H1 (cell line): ENCODE measurements around the gene DBH. TPM values are rescaled to one million over a fixed set of nuclear protein-coding genes. Genes with fewer than 3 reads are reported as not detected.

Source experiments
- CTCF ChIA-PET: fragments of 300-600 bp; sonication (Branson Sonifier 250); formaldehyde crosslinking; loops from one replicate; lab custom pipeline; 2021; ENCODE audit not compliant: partially characterized antibody; lab: Charles Lee
- POLR2A ChIA-PET: fragments of 300-600 bp; sonication (Branson Sonifier 250); formaldehyde crosslinking; loops from one replicate; lab custom pipeline; 2021; ENCODE audit warnings: inconsistent platforms; ENCODE audit not compliant: partially characterized antibody; lab: Charles Lee
- DNase-seq, 2 experiments: peaks; one replicate each; pipeline versions ENCODE4 v3.0.0 to v3.0.0-alpha.2; 2010 to 2022; ENCODE audit warnings: low spot score in 2 of 2, low read depth in 1 of 2, mixed read lengths in 1 of 2
- FAIRE-seq: peaks from 2 replicates; lab custom pipeline; 2011; peaks lifted over from hg19 to GRCh38; lab: Jason Lieb, UNC
- H2AFZ ChIP-seq: 2 replicates; pipeline ENCODE4 v1.8.1; 2012; ENCODE audit warnings: low read length, inconsistent platforms
- H2AK5ac ChIP-seq: 2 replicates; pipeline ENCODE4 v1.6.1; 2013; ENCODE audit warnings: low read depth, low read length
- H2BK120ac ChIP-seq: replicated peaks from 2 replicates; pipeline ENCODE3; 2013; ENCODE audit warnings: low read depth, low read length, inconsistent platforms
- H2BK12ac ChIP-seq: 2 replicates; pipeline ENCODE4 v1.6.1; 2013; ENCODE audit warnings: low read depth, low read length
- H2BK15ac ChIP-seq: 2 replicates; pipeline ENCODE4 v1.6.1; 2013; ENCODE audit warnings: low read length
- H2BK20ac ChIP-seq: 2 replicates; pipeline ENCODE4 v1.6.1; 2013; ENCODE audit warnings: low read length
- H2BK5ac ChIP-seq: 2 replicates; pipeline ENCODE4 v1.6.1; 2013; ENCODE audit warnings: low read depth, low read length
- H3K14ac ChIP-seq: 2 replicates; pipeline ENCODE4 v1.6.1; 2013; ENCODE audit warnings: inconsistent platforms; ENCODE audit not compliant: insufficient read length
- H3K18ac ChIP-seq: 2 replicates; pipeline ENCODE4 v1.6.1; 2013; ENCODE audit warnings: low read length; ENCODE audit errors: extremely low read depth
- H3K23ac ChIP-seq: 2 replicates; pipeline ENCODE4 v1.6.1; 2013; ENCODE audit warnings: inconsistent platforms; ENCODE audit not compliant: insufficient read length
- H3K23me2 ChIP-seq: 2 replicates; pipeline ENCODE4 v1.6.1; 2013; ENCODE audit warnings: low read depth, low read length
- H3K27ac ChIP-seq: 2 replicates; pipeline ENCODE4 v1.6.1; 2011; ENCODE audit warnings: low read depth, low read length, inconsistent platforms
- H3K27me3 ChIP-seq, 4 experiments: replicated peaks in 1 of 4; 1 replicate in 1 of 4; 2 replicates in 3 of 4; pipeline versions ENCODE4 v1.6.1 to v1.8.1; 2011 to 2013; ENCODE audit warnings: low read length in 3 of 4, mild to moderate bottlenecking in 3 of 4, inconsistent platforms in 2 of 4, mixed read lengths in 2 of 4, moderate library complexity in 1 of 4; ENCODE audit not compliant: control insufficient read depth in 3 of 4, insufficient read depth in 3 of 4; ENCODE audit errors: extremely low read depth in 1 of 4
- H3K36me3 ChIP-seq, 4 experiments: 2 replicates each; pipeline versions ENCODE4 v1.6.1 to v1.8.1; 2011 to 2013; ENCODE audit warnings: mild to moderate bottlenecking in 4 of 4, low read length in 3 of 4, moderate library complexity in 2 of 4, control low read depth in 1 of 4, inconsistent platforms in 1 of 4; ENCODE audit not compliant: insufficient read depth in 4 of 4, control insufficient read depth in 2 of 4
- H3K4ac ChIP-seq: replicated peaks from 2 replicates; pipeline ENCODE3; 2013; ENCODE audit warnings: low read length, low read depth, mixed read lengths, inconsistent platforms; ENCODE audit not compliant: insufficient read length
- H3K4me1 ChIP-seq, 4 experiments: replicated peaks in 1 of 4; 1 replicate in 1 of 4; 2 replicates in 3 of 4; pipeline versions ENCODE4 v1.6.1 to v1.8.1; 2011 to 2013; ENCODE audit warnings: low read length in 3 of 4, inconsistent platforms in 2 of 4, mixed read lengths in 1 of 4; ENCODE audit not compliant: insufficient read depth in 4 of 4, control insufficient read depth in 3 of 4
- H3K4me2 ChIP-seq, 2 experiments: 2 replicates each; pipeline versions ENCODE4 v1.6.1 to v1.8.1; 2011 to 2013; ENCODE audit warnings: low read depth in 2 of 2, low read length in 2 of 2, control low read depth in 1 of 2, inconsistent platforms in 1 of 2, mild to moderate bottlenecking in 1 of 2; ENCODE audit not compliant: insufficient read depth in 1 of 2
- H3K4me3 ChIP-seq, 4 experiments: fragments of 200-600, 300-600 bp in 1 of 4; sonication (generic), shearing (Covaris generic), sonication (Bioruptor Twin) in 1 of 4; 2 replicates each; pipeline versions ENCODE4 v1.5.1 to v1.8.1; 2011 to 2016; ENCODE audit warnings: low read length in 4 of 4, low read depth in 3 of 4, control low read depth in 2 of 4, inconsistent platforms in 2 of 4, mild to moderate bottlenecking in 2 of 4, mixed read lengths in 1 of 4, moderate library complexity in 1 of 4; ENCODE audit not compliant: insufficient read depth in 2 of 4; ENCODE audit errors: extremely low read depth in 1 of 4
- H3K56ac ChIP-seq: replicated peaks from 2 replicates; pipeline ENCODE3; 2013; ENCODE audit warnings: low read depth, mild to moderate bottlenecking, mixed read lengths, low read length, inconsistent platforms; ENCODE audit not compliant: insufficient read length
- H3K79me1 ChIP-seq: 2 replicates; pipeline ENCODE4 v1.6.1; 2013; ENCODE audit warnings: low read depth, low read length, control low read depth
- H3K79me2 ChIP-seq, 2 experiments: 2 replicates each; pipeline versions ENCODE4 v1.6.1 to v1.8.1; 2012 to 2013; ENCODE audit warnings: low read length in 2 of 2, mild to moderate bottlenecking in 2 of 2, inconsistent platforms in 1 of 2; ENCODE audit not compliant: insufficient read depth in 2 of 2, control insufficient read depth in 1 of 2
- H3K9ac ChIP-seq, 4 experiments: replicated peaks in 1 of 4; 1 replicate in 1 of 4; 2 replicates in 3 of 4; pipeline versions ENCODE4 v1.6.1 to v1.8.1; 2011 to 2013; ENCODE audit warnings: low read depth in 3 of 4, low read length in 3 of 4, control low read depth in 2 of 4, mild to moderate bottlenecking in 2 of 4, moderate library complexity in 2 of 4, inconsistent platforms in 1 of 4; ENCODE audit errors: extremely low read depth in 1 of 4
- H3K9me3 ChIP-seq, 2 experiments: 2 replicates each; pipeline versions ENCODE4 v1.6.1 to v1.8.1; 2012 to 2013; ENCODE audit warnings: mild to moderate bottlenecking in 2 of 2, moderate library complexity in 2 of 2, control low read depth in 1 of 2, inconsistent platforms in 1 of 2, low read depth in 1 of 2, low read length in 1 of 2, mixed read lengths in 1 of 2; ENCODE audit not compliant: insufficient read depth in 2 of 2
- H4K20me1 ChIP-seq, 2 experiments: replicated peaks in 1 of 2; 2 replicates each; pipeline versions ENCODE3 to v1.8.1; 2011 to 2013; ENCODE audit warnings: inconsistent platforms in 2 of 2, low read length in 2 of 2, mild to moderate bottlenecking in 1 of 2; ENCODE audit not compliant: insufficient read depth in 2 of 2, control insufficient read depth in 1 of 2
- H4K5ac ChIP-seq: 2 replicates; pipeline ENCODE4 v1.6.1; 2013; ENCODE audit warnings: low read length, low read depth, mixed read lengths, inconsistent platforms; ENCODE audit not compliant: insufficient read length
- H4K8ac ChIP-seq: 2 replicates; pipeline ENCODE4 v1.8.0; 2013; ENCODE audit warnings: mild to moderate bottlenecking, moderate library complexity, low read length, inconsistent platforms; ENCODE audit not compliant: insufficient read depth; ENCODE audit errors: extremely low read depth
- H4K91ac ChIP-seq: replicated peaks from 2 replicates; pipeline ENCODE3; 2013; ENCODE audit warnings: low read length, mixed read lengths, inconsistent platforms; ENCODE audit not compliant: insufficient read length
- RNF2 ChIP-seq: fragments of 200-900, 300-1000 bp; sonication (generic); IDR thresholded peaks from 2 replicates; pipeline ENCODE4 v1.7.1; 2016; ENCODE audit warnings: borderline replicate concordance, low read depth, mild to moderate bottlenecking, antibody characterized with exemption, low read length; ENCODE audit not compliant: poor library complexity, severe bottlenecking; ENCODE audit errors: missing control alignments
- WGBS, 2 experiments: shearing (Covaris generic) in 1 of 2; methylation state at CpG; one replicate each; pipeline versions ENCODE4 v1.1.6 to v1.1.7; 2013 to 2015; ENCODE audit warnings: low lambda C conversion rate in 2 of 2, mixed read lengths in 2 of 2, inconsistent platforms in 1 of 2, low coverage in 1 of 2, missing lambda C conversion rate in 1 of 2; ENCODE audit not compliant: insufficient replicate concordance in 2 of 2, insufficient coverage in 1 of 2, insufficient read length in 1 of 2; ENCODE audit errors: extremely low coverage in 1 of 2, missing lambda C conversion rate in 1 of 2; 5-methylcytosine and 5-hydroxymethylcytosine counted together
- polyA plus RNA-seq, 7 experiments: library from polyadenylated mRNA; depleted of rRNA in 3 of 7; stranded (reverse) in 5 of 7; unstranded in 2 of 7; fragments of >200 nt in 5 of 7; fragments of 200-250 nt in 2 of 7; gene quantifications; 1 replicate in 5 of 7; 2 replicates in 1 of 7; 4 replicates in 1 of 7; pipeline versions ENCODE4 v1.2.1 to v1.2.3, GENCODE V29; 2011 to 2013; ENCODE audit warnings: missing spikeins in 2 of 7, mixed read lengths in 2 of 7
- total RNA-seq: library from RNA; stranded (reverse); fragmentation: NEBNext Ultra II Directional; extraction: Animal tissue kit (Norgen Biotek cat#: 25700); gene quantifications from 2 replicates; pipeline ENCODE4 v1.2.1, GENCODE V29; 2021

The DBH gene
- total and polyA plus RNA-seq, 2 of the 8 experiments (the other 6 are each of a cell fraction or from before 2014, with no cell fraction given), result 0.18 TPM; not detected in 1

- no peak overlapping the region for H3K4me2 ChIP-seq
- H3K14ac ChIP-seq, result no peak overlapping the region
- H3K4me3 ChIP-seq, result no peak overlapping the region
- H3K18ac ChIP-seq, result no peak overlapping the region
- no peak overlapping the region for H4K8ac ChIP-seq
- no peak overlapping the region for H2BK5ac ChIP-seq
- H2BK20ac ChIP-seq, result no peak overlapping the region
- no peak overlapping the region for H2AK5ac ChIP-seq
- H3K4ac ChIP-seq, result no peak overlapping the region
- no peak overlapping the region for H4K91ac ChIP-seq
- no peak overlapping the region for H4K5ac ChIP-seq
- H3K79me1 ChIP-seq, result no peaks in the 10 kb centered on the region
- H3K9ac ChIP-seq, result no peak overlapping the region
- H4K20me1 ChIP-seq, result no peaks in the 10 kb centered on the region
- no peak overlapping the region for H3K23ac ChIP-seq
- H3K9me3 ChIP-seq, result no peaks in the 10 kb centered on the region
- no peak overlapping the region for H2BK120ac ChIP-seq
- ChIA-PET CTCF (interaction anchor here (0.9 kb wide), 1 partner anchor 116 kb away, joined by 3 read pairs; no protein-coding TSS in a partner anchor), POLR2A (no interaction called here)
- FAIRE-seq, result no peak
- no peak overlapping the region for H2AFZ ChIP-seq
- H3K4me1 ChIP-seq, result peaks cover 0 to 3% (median 1%) of the 10 kb centered on the region in 4 experiments; a peak in 3 of 7 replicates
- peaks cover 4% of the 10 kb centered on the region; the same call in 1 of the 2 replicates for H3K23me2 ChIP-seq
- peaks cover 5 to 23% (median 16%) of the 10 kb centered on the region in 4 experiments for H3K27me3 ChIP-seq
- no peak overlapping the region for H3K27ac ChIP-seq
- 89% methylated on average over 5 of the region's 5 CpGs; no CpG with 5 or more reads in 1 of the 2 experiments for WGBS, 2 experiments
- no peak overlapping the region for H2BK12ac ChIP-seq
- H3K79me2 ChIP-seq, result no peaks in the 10 kb centered on the region
- DNase-seq, result no peak
- no peaks in the 10 kb centered on the region for H3K36me3 ChIP-seq
- no peak overlapping the region for H2BK15ac ChIP-seq
- H3K56ac ChIP-seq, result no peak overlapping the region
- TF ChIP-seq RNF2, result no peak
These were observed 25.3 kb upstream of the DBH start for GRCh38 chr9:133610845-133611244.
